ENCODE measurements around the gene DGCR6L.

GRCh38 chr22:20292108-20292507 is 27.8 kb downstream of the DGCR6L start:
- TF ChIP-seq CTCF (IDR thresholded peaks at IDR 0.05; ENCODE audit: borderline replicate concordance, extremely low read depth, low read length, poor library complexity, severe bottlenecking) (no peak), EZH2 (IDR thresholded peaks at IDR 0.05; ENCODE audit: borderline replicate concordance, low read depth, low read length, severe bottlenecking) (no peak)
